Vagina (tissue), 2 donors: ENCODE results near the gene SNRNP25. TPM values are rescaled to one million over a fixed set of nuclear protein-coding genes. Genes with fewer than 3 reads are reported as not detected.

Experiments
- DNase-seq, 2 donors: peaks; one replicate each; pipeline ENCODE4 v3.0.0-alpha.2; 2017; ENCODE audit errors: extremely low spot score in 2 of 2
- H3K27ac ChIP-seq: fragments of 200-600 bp; sonication (generic); one replicate; pipeline ENCODE4 v1.5.1; 2019
- H3K27me3 ChIP-seq: fragments of 200-600 bp; sonication (generic); one replicate; pipeline ENCODE4 v1.5.1; 2019
- H3K36me3 ChIP-seq, 2 donors: fragments of 200-600 bp; sonication (generic); one replicate each; pipeline ENCODE4 v1.5.1; 2017 to 2019
- H3K4me1 ChIP-seq: fragments of 200-600 bp; sonication (generic); one replicate; pipeline ENCODE4 v1.5.1; 2019
- H3K4me3 ChIP-seq, 2 donors: fragments of 200-600 bp; sonication (generic); 1 replicate in 1 of 2; 2 replicates in 1 of 2; pipeline ENCODE4 v1.5.1; 2016 to 2019
- H3K9me3 ChIP-seq: fragments of 200-600 bp; sonication (generic); one replicate; pipeline ENCODE4 v1.5.1; 2019
- POLR2A ChIP-seq, 2 donors: fragments of 450-650 bp; IDR thresholded peaks; one replicate each; pipeline ENCODE4 v1.6.1; 2017; ENCODE audit warnings: antibody characterized with exemption in 2 of 2, mild to moderate bottlenecking in 2 of 2, moderate library complexity in 2 of 2
- POLR2AphosphoS5 ChIP-seq, 2 donors: sonication (generic); formaldehyde crosslinking; IDR thresholded peaks; one replicate each; pipeline ENCODE4 v1.9.0; 2017; ENCODE audit warnings: antibody characterized with exemption in 2 of 2, mild to moderate bottlenecking in 2 of 2, low read depth in 1 of 2; ENCODE audit not compliant: insufficient read depth in 1 of 2
- intact Hi-C: fragments of 100-400 bp; cut with DNase I; formaldehyde crosslinking; loops from one replicate; pipeline ENCODE4 v1.15.1; 2023
- total RNA-seq: library from RNA; depleted of rRNA; stranded (reverse); fragments of >200 nt; gene quantifications from one replicate; pipeline ENCODE4 v1.2.3, GENCODE V29; 2016
- TF ChIP-seq, protein P1 (sequence below), 3 experiments: fragments of 450-650 bp in 2 of 3; fragments of 200-600 bp in 1 of 3; sonication (generic) in 1 of 3; IDR thresholded peaks; one replicate each; pipeline ENCODE4 v1.5.1; 2017 to 2019; ENCODE audit warnings: antibody characterized with exemption in 3 of 3, mild to moderate bottlenecking in 2 of 3, moderate library complexity in 2 of 3

SNRNP25 gene
- total RNA-seq, 1 donor from 2014 or later, result 15.0 TPM

- H3K36me3 ChIP-seq, result peaks cover 0 to 54% of the 10 kb centered on the region in 2 donors
- intact Hi-C loops, result no loop called here
- H3K27ac ChIP-seq, result no peak overlapping the region
- H3K9me3 ChIP-seq, result no peaks in the 10 kb centered on the region
- TF ChIP-seq POLR2AphosphoS5 (IDR thresholded peaks at IDR 0.05; ENCODE audit: insufficient read depth in 1 of 2, low read depth in 1 of 2) (no peak), POLR2A (IDR thresholded peaks at IDR 0.05) (no peak)
- TF ChIP-seq, protein P1, sequence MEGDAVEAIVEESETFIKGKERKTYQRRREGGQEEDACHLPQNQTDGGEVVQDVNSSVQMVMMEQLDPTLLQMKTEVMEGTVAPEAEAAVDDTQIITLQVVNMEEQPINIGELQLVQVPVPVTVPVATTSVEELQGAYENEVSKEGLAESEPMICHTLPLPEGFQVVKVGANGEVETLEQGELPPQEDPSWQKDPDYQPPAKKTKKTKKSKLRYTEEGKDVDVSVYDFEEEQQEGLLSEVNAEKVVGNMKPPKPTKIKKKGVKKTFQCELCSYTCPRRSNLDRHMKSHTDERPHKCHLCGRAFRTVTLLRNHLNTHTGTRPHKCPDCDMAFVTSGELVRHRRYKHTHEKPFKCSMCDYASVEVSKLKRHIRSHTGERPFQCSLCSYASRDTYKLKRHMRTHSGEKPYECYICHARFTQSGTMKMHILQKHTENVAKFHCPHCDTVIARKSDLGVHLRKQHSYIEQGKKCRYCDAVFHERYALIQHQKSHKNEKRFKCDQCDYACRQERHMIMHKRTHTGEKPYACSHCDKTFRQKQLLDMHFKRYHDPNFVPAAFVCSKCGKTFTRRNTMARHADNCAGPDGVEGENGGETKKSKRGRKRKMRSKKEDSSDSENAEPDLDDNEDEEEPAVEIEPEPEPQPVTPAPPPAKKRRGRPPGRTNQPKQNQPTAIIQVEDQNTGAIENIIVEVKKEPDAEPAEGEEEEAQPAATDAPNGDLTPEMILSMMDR (IDR thresholded peaks at IDR 0.05), result no peak
- H3K4me1 ChIP-seq, result peaks cover 21% of the 10 kb centered on the region
- no peaks in the 10 kb centered on the region for H3K27me3 ChIP-seq
- DNase-seq, result no peak
- H3K4me3 ChIP-seq, result no peak overlapping the region
Observed at GRCh38 chr16:89391-90302, 36.0 kb downstream of the SNRNP25 start.

- no peak overlapping the region for H3K4me3 ChIP-seq
- H3K4me1 ChIP-seq, result peaks cover 12% of the 10 kb centered on the region
- H3K36me3 ChIP-seq, result peaks cover 0 to 45% of the 10 kb centered on the region in 2 donors
- DNase-seq, result no peak
- H3K27me3 ChIP-seq, result no peaks in the 10 kb centered on the region
- H3K9me3 ChIP-seq, result no peaks in the 10 kb centered on the region
- intact Hi-C loops, result no loop called here
- TF ChIP-seq POLR2AphosphoS5 (IDR thresholded peaks at IDR 0.05; ENCODE audit: insufficient read depth in 1 of 2, low read depth in 1 of 2), result no peak
- TF ChIP-seq POLR2A (IDR thresholded peaks at IDR 0.05), result no peak
- TF ChIP-seq, protein P1 (IDR thresholded peaks at IDR 0.05), result no peak
- H3K27ac ChIP-seq, result no peak overlapping the region
Observed at GRCh38 chr16:91484-91883, 37.9 kb downstream of the SNRNP25 start.

- peaks cover 0 to 38% of the 10 kb centered on the region in 2 donors for H3K36me3 ChIP-seq
- H3K27ac ChIP-seq, result no peak overlapping the region
- intact Hi-C loops, result no loop called here
- no peak for DNase-seq
- no peaks in the 10 kb centered on the region for H3K9me3 ChIP-seq
- no peak overlapping the region for H3K4me3 ChIP-seq
- TF ChIP-seq, protein P1 (IDR thresholded peaks at IDR 0.05), result no peak
- TF ChIP-seq POLR2AphosphoS5 (IDR thresholded peaks at IDR 0.05; ENCODE audit: insufficient read depth in 1 of 2, low read depth in 1 of 2) (no peak), POLR2A (IDR thresholded peaks at IDR 0.05) (no peak)
- no peaks in the 10 kb centered on the region for H3K27me3 ChIP-seq
- peaks cover 23% of the 10 kb centered on the region for H3K4me1 ChIP-seq
Observed at GRCh38 chr16:92431-93339, 39.1 kb downstream of the SNRNP25 start.

GRCh38 chr16:94918-95265, 41.3 kb downstream of the SNRNP25 start:
- peaks cover 0 to 28% of the 10 kb centered on the region in 2 donors for H3K36me3 ChIP-seq
- TF ChIP-seq POLR2AphosphoS5 (IDR thresholded peaks at IDR 0.05; ENCODE audit: insufficient read depth in 1 of 2, low read depth in 1 of 2), result no peak
- TF ChIP-seq POLR2A (IDR thresholded peaks at IDR 0.05), result no peak
- TF ChIP-seq, protein P1 (IDR thresholded peaks at IDR 0.05), result no peak
- H3K27me3 ChIP-seq, result no peaks in the 10 kb centered on the region
- H3K4me1 ChIP-seq, result peaks cover 28% of the 10 kb centered on the region
- H3K9me3 ChIP-seq, result no peaks in the 10 kb centered on the region
- H3K4me3 ChIP-seq, result no peak overlapping the region
- intact Hi-C loops, result no loop called here
- no peak overlapping the region for H3K27ac ChIP-seq
- DNase-seq, result no peak
